HG03045 (cell line): ENCODE measurements around the gene ABCA4.
"Not testable (repeated sequence)": the region's sequence is repeated elsewhere in the genome, so short reads cannot be mapped to it uniquely, and the experiment has no call there.

ENCODE experiments used
- ATAC-seq: cut with Tn5 transposase; IDR thresholded peaks from one replicate; pipeline ENCODE4 v1.9.1; 2021; ENCODE audit warnings: mild to moderate bottlenecking, moderate library complexity; ENCODE audit not compliant: unreplicated experiment

Gene ABCA4

GRCh38 chr1:94011129-94011528 lies 109.8 kb downstream of the ABCA4 start:
- ATAC-seq: no peak

GRCh38 chr1:94009304-94009703 lies 111.6 kb downstream of the ABCA4 start:
- ATAC-seq: no peak

GRCh38 chr1:94006604-94007003 lies 114.3 kb downstream of the ABCA4 start:
- ATAC-seq: no peak

GRCh38 chr1:94004924-94005323 lies 116.0 kb downstream of the ABCA4 start:
- ATAC-seq: no peak

- ATAC-seq: no peak
Observed at GRCh38 chr1:94002046-94002787, 118.7 kb downstream of the ABCA4 start.

- ATAC-seq: no peak
Observed at GRCh38 chr1:94001397-94002045, 119.4 kb downstream of the ABCA4 start.

- no peak for ATAC-seq
Observed at GRCh38 chr1:94000510-94001282, 120.3 kb downstream of the ABCA4 start.

- ATAC-seq: no peak
Observed at GRCh38 chr1:93999840-94000415, 121.0 kb downstream of the ABCA4 start.

GRCh38 chr1:93998532-93998931 lies 122.4 kb downstream of the ABCA4 start:
- ATAC-seq: not testable (repeated sequence)

- ATAC-seq: no peak
Observed at GRCh38 chr1:93997756-93998155, 123.2 kb downstream of the ABCA4 start.

- ATAC-seq: no peak
Observed at GRCh38 chr1:93995837-93996536, 125.0 kb downstream of the ABCA4 start.

- ATAC-seq: no peak
Observed at GRCh38 chr1:93993731-93994130, 127.2 kb downstream of the ABCA4 start.

- ATAC-seq: no peak
Observed at GRCh38 chr1:93992954-93993353, 128.0 kb downstream of the ABCA4 start.

- ATAC-seq: no peak
Observed at GRCh38 chr1:93992190-93992589, 128.8 kb downstream of the ABCA4 start.

- no peak for ATAC-seq
Observed at GRCh38 chr1:93991271-93991670, 129.7 kb downstream of the ABCA4 start.

GRCh38 chr1:93990477-93990876 lies 130.5 kb downstream of the ABCA4 start:
- not testable (repeated sequence) for ATAC-seq

- no peak for ATAC-seq
Observed at GRCh38 chr1:93990010-93990409, 130.9 kb downstream of the ABCA4 start.

GRCh38 chr1:93989601-93990000 lies 131.3 kb downstream of the ABCA4 start:
- ATAC-seq: no peak

GRCh38 chr1:93988634-93989350 lies 132.2 kb downstream of the ABCA4 start:
- ATAC-seq: no peak

GRCh38 chr1:93981274-93981667 lies 139.7 kb downstream of the ABCA4 start:
- no peak for ATAC-seq
